IMR-90 (cell line): ENCODE measurements around the gene SLC4A7. TPM values are rescaled to one million over a fixed set of nuclear protein-coding genes. Genes with fewer than 3 reads are reported as not detected.

ENCODE experiments used
- ATAC-seq: fragments of 200-7000 bp; cut with Tn5 transposase; 2 replicates; pipeline ENCODE4 v1.9.1; 2020; ENCODE audit warnings: low read depth, mild to moderate bottlenecking, moderate library complexity
- BruUV-seq: library from RNA; stranded (reverse); fragments of 400-500 nt; replicated peaks from 2 replicates; lab custom pipeline; 2021; lab: Mats Ljungman, UMichigan
- CTCF ChIA-PET: fragments of 300-600 bp; formaldehyde crosslinking; extraction: SDS; loops from one replicate; lab custom pipeline; 2021; ENCODE audit warnings: antibody characterized with exemption; lab: Yijun Ruan, JAX
- POLR2A ChIA-PET: fragments of 300-600 bp; sonication (Branson Sonifier 250); formaldehyde crosslinking; loops from one replicate; lab custom pipeline; 2022; ENCODE audit warnings: antibody characterized with exemption; ENCODE audit not compliant: unreplicated experiment; lab: Charles Lee
- DNase-seq: peaks from one replicate; pipeline ENCODE4 v3.0.0; 2013
- H2AFZ ChIP-seq: replicated peaks from 2 replicates; pipeline ENCODE3; 2013; ENCODE audit warnings: low read length, mild to moderate bottlenecking; ENCODE audit not compliant: poor library complexity
- H2AK5ac ChIP-seq: 2 replicates; pipeline ENCODE4 v1.6.1; 2013; ENCODE audit warnings: low read depth, low read length, inconsistent platforms
- H2AK9ac ChIP-seq: replicated peaks from 2 replicates; pipeline ENCODE3; 2013; ENCODE audit warnings: mild to moderate bottlenecking, low read depth, low read length, moderate library complexity; ENCODE audit not compliant: poor library complexity
- H2BK120ac ChIP-seq: 2 replicates; pipeline ENCODE4 v1.6.1; 2013; ENCODE audit warnings: low read depth, low read length, inconsistent platforms
- H2BK15ac ChIP-seq: 3 replicates; pipeline ENCODE4 v1.6.1; 2013; ENCODE audit warnings: low read depth, low read length, inconsistent platforms
- H2BK20ac ChIP-seq: 2 replicates; pipeline ENCODE4 v1.6.1; 2013; ENCODE audit warnings: low read depth, mild to moderate bottlenecking, inconsistent platforms, low read length, moderate library complexity
- H2BK5ac ChIP-seq: 2 replicates; pipeline ENCODE4 v1.6.1; 2013; ENCODE audit warnings: mild to moderate bottlenecking, low read depth, low read length, inconsistent platforms; ENCODE audit not compliant: poor library complexity, severe bottlenecking
- H3K14ac ChIP-seq: replicated peaks from 2 replicates; pipeline ENCODE4 v1.6.1; 2013; ENCODE audit warnings: low read depth, low read length, inconsistent platforms
- H3K18ac ChIP-seq: 2 replicates; pipeline ENCODE4 v1.6.1; 2013; ENCODE audit warnings: low read depth, low read length, control low read depth
- H3K23ac ChIP-seq: 2 replicates; pipeline ENCODE4 v1.6.1; 2013; ENCODE audit warnings: low read depth, low read length, inconsistent platforms
- H3K27ac ChIP-seq: 2 replicates; pipeline ENCODE4 v1.5.1; 2013; ENCODE audit warnings: mild to moderate bottlenecking, control low read depth, low read length; ENCODE audit not compliant: insufficient read depth
- H3K27me3 ChIP-seq: 2 replicates; pipeline ENCODE4 v1.6.1; 2013; ENCODE audit warnings: low read length; ENCODE audit not compliant: control insufficient read depth, insufficient read depth
- H3K36me3 ChIP-seq: 2 replicates; pipeline ENCODE4 v1.6.1; 2013; ENCODE audit warnings: low read length, mixed read lengths; ENCODE audit not compliant: control insufficient read depth, insufficient read depth
- H3K4ac ChIP-seq: 2 replicates; pipeline ENCODE4 v1.6.1; 2013; ENCODE audit warnings: low read depth, low read length, inconsistent platforms
- H3K4me1 ChIP-seq: 2 replicates; pipeline ENCODE4 v1.6.1; 2013; ENCODE audit warnings: low read length, mixed read lengths; ENCODE audit not compliant: control insufficient read depth, insufficient read depth
- H3K4me2 ChIP-seq: 2 replicates; pipeline ENCODE4 v1.6.1; 2013; ENCODE audit warnings: low read depth, mild to moderate bottlenecking, control low read depth, low read length, moderate library complexity
- H3K4me3 ChIP-seq: 2 replicates; pipeline ENCODE4 v1.5.1; 2013; ENCODE audit warnings: low read depth, mild to moderate bottlenecking, control low read depth, low read length, moderate library complexity; ENCODE audit not compliant: insufficient read depth
- H3K56ac ChIP-seq: 2 replicates; pipeline ENCODE4 v1.6.1; 2013; ENCODE audit warnings: low read length, inconsistent platforms; ENCODE audit not compliant: insufficient read depth; ENCODE audit errors: extremely low read depth
- H3K79me1 ChIP-seq, 2 experiments: 2 replicates each; pipeline ENCODE4 v1.6.1; 2013; ENCODE audit warnings: low read length in 2 of 2, inconsistent platforms in 1 of 2, low read depth in 1 of 2
- H3K9ac ChIP-seq: 2 replicates; pipeline ENCODE4 v1.6.1; 2013; ENCODE audit warnings: low read depth, low read length, control low read depth
- H3K9me1 ChIP-seq: 2 replicates; pipeline ENCODE4 v1.6.1; 2013; ENCODE audit warnings: low read length, inconsistent platforms; ENCODE audit not compliant: insufficient read depth
- H3K9me3 ChIP-seq: 2 replicates; pipeline ENCODE4 v1.6.1; 2013; ENCODE audit warnings: low read length; ENCODE audit not compliant: control insufficient read depth, insufficient read depth
- H4K20me1 ChIP-seq: 2 replicates; pipeline ENCODE4 v1.6.1; 2013; ENCODE audit warnings: low read length, inconsistent platforms; ENCODE audit not compliant: insufficient read depth
- H4K5ac ChIP-seq: 2 replicates; pipeline ENCODE4 v1.6.1; 2013; ENCODE audit warnings: mild to moderate bottlenecking, low read depth, low read length, control low read depth
- H4K8ac ChIP-seq, 2 experiments: 2 replicates each; pipeline ENCODE4 v1.6.1; 2013; ENCODE audit warnings: low read depth in 2 of 2, low read length in 2 of 2, control low read depth in 1 of 2, inconsistent platforms in 1 of 2
- H4K91ac ChIP-seq: 2 replicates; pipeline ENCODE4 v1.6.1; 2013; ENCODE audit warnings: low read depth, low read length, inconsistent platforms; ENCODE audit not compliant: insufficient read depth
- BHLHE40 ChIP-seq: fragments of 150-350 bp; IDR thresholded peaks from 2 replicates; pipeline ENCODE4 v1.6.1; 2016; ENCODE audit warnings: mild to moderate bottlenecking, low read depth, low read length
- CEBPB ChIP-seq: IDR thresholded peaks from 2 replicates; pipeline ENCODE4 v1.6.1; 2012; ENCODE audit warnings: low read depth, low read length, improper control_type of control experiment
- CHD1 ChIP-seq: IDR thresholded peaks from 2 replicates; pipeline ENCODE4 v1.6.1; 2012; ENCODE audit warnings: low read depth, low read length, improper control_type of control experiment
- CTCF ChIP-seq: conservative IDR thresholded peaks from 2 replicates; pipeline ENCODE4 v1.5.1; 2012; ENCODE audit warnings: mild to moderate bottlenecking, low read depth, low read length, improper control_type of control experiment
- ELK1 ChIP-seq: fragments of 150-350 bp; IDR thresholded peaks from 2 replicates; pipeline ENCODE4 v1.6.1; 2016; ENCODE audit warnings: low read depth, mild to moderate bottlenecking, low read length, moderate library complexity, borderline replicate concordance
- FOS ChIP-seq: fragments of 150-350 bp; IDR thresholded peaks from 2 replicates; pipeline ENCODE4 v1.6.1; 2016; ENCODE audit warnings: low read depth, low read length
- MAFK ChIP-seq: IDR thresholded peaks from 2 replicates; pipeline ENCODE4 v1.6.1; 2012; ENCODE audit warnings: low read depth, low read length, improper control_type of control experiment
- MAZ ChIP-seq: IDR thresholded peaks from 2 replicates; pipeline ENCODE4 v1.6.1; 2012; ENCODE audit warnings: low read depth, mild to moderate bottlenecking, low read length, improper control_type of control experiment, moderate library complexity, borderline replicate concordance
- POLR2A ChIP-seq: IDR thresholded peaks from 2 replicates; pipeline ENCODE4 v1.6.1; 2012; ENCODE audit warnings: mild to moderate bottlenecking, low read depth, low read length
- RAD21 ChIP-seq: IDR thresholded peaks from 2 replicates; pipeline ENCODE4 v1.6.1; 2012; ENCODE audit warnings: low read length, improper control_type of control experiment
- RCOR1 ChIP-seq: IDR thresholded peaks from 2 replicates; pipeline ENCODE4 v1.6.1; 2012; ENCODE audit warnings: mild to moderate bottlenecking, low read length, improper control_type of control experiment; ENCODE audit not compliant: insufficient replicate concordance
- RFX5 ChIP-seq: IDR thresholded peaks from 2 replicates; pipeline ENCODE4 v1.8.0; 2012; ENCODE audit warnings: low read depth, mild to moderate bottlenecking, low read length, moderate library complexity
- USF2 ChIP-seq: fragments of 150-350 bp; IDR thresholded peaks from 2 replicates; pipeline ENCODE4 v1.6.1; 2017; ENCODE audit warnings: mild to moderate bottlenecking, antibody characterized with exemption, low read length, low read depth
- WGBS, 2 experiments: methylation state at CpG; one replicate each; pipeline versions ENCODE4 v1.1.5 to v1.1.7; 2013; ENCODE audit warnings: missing lambda C conversion rate in 2 of 2; ENCODE audit not compliant: insufficient read length in 1 of 2; ENCODE audit errors: extremely low coverage in 2 of 2; 5-methylcytosine and 5-hydroxymethylcytosine counted together
- dilution Hi-C: fragments of 300-500 bp; cut with HindIII; formaldehyde crosslinking; loops from one replicate; pipeline ENCODE4 v1.14.3; 2018; ENCODE audit warnings: low sequenced_read_pairs; ENCODE audit not compliant: unreplicated experiment
- in situ Hi-C: fragments of 300-500 bp; cut with MboI; formaldehyde crosslinking; loops from 3 replicates; pipeline ENCODE4 v1.14.3; 2019; ENCODE audit warnings: low sequenced_read_pairs, inconsistent platforms, mixed read lengths
- intact Hi-C: fragments of 100-400 bp; cut with micrococcal nuclease; formaldehyde crosslinking; loops from 2 replicates; pipeline ENCODE4 v1.10.0; 2022
- polyA plus RNA-seq, 3 experiments: library from polyadenylated mRNA; depleted of rRNA; stranded (reverse); fragments of >200 nt; gene quantifications; 2 replicates each; pipeline ENCODE4 v1.2.3, GENCODE V29; 2012; ENCODE audit warnings: low replicate concordance in 1 of 3
- total RNA-seq: library from RNA; depleted of rRNA; stranded (reverse); fragments of >200 nt; gene quantifications from 2 replicates; pipeline ENCODE4 v1.2.3, GENCODE V29; 2012

SLC4A7 gene
- total and polyA plus RNA-seq, 2 of the 4 experiments (the other 2 are of a cell fraction) = 17.7 to 50.4 TPM

DNA sequence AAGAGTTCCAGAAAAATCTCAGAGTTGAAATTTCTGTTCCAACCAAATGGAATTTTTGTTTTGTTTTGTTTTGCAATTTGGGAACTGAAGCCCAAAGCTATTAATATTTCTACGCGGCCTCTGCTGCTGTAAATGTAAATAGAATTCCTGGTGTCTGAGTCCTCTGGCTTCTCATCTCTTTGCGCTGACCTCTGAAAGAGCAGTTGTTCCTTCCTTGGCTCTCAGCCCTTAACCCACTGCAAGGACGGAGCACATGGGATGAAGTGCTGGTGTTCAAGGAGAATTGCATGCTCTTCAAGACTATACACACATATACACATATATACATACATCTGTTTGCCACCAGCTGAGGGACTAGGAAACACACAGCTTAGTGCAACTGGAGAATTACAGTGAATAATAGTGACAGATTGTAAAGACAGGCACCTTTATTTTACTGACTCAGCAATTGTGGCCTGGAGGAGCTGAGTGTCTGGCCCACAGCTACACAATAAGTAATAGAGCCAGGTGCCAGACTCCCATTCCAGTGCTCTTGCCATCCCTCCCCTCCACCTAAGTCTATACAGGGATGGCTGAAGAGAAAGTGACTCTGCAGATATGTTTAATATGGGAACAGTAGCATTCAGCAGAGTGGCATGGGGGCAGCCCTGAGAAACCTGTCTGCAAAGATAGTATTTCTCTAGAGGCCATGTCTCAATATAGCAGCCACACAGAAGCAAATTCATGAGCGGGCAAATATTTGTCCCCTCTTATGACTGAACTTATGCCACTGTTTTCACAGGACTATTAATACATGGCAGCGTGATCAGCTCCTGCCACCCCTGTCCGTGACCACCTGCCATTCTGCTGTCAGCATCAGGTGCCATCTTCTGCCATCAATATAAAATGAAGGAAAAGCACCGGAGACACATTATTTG lies 157.3 kb downstream of the SLC4A7 start:
- no peak overlapping the region for H3K23ac ChIP-seq
- peak overlapping the region; percentile 53 for H3K14ac ChIP-seq
- H4K8ac ChIP-seq = peak overlapping the region; percentile 9 to 44; a peak in 2 of 4 replicates
- dilution Hi-C loops (no loop called here), intact Hi-C loops (loop anchor here (1.0 kb wide), 2 partner anchors 15 to 42 kb away; partner anchors contain the start of gene NEK10), in situ Hi-C loops (no loop called here)
- H4K5ac ChIP-seq = peak overlapping the region; percentile 71
- CTCF ChIA-PET = interaction anchor here (0.6 to 1.6 kb wide), 3 partner anchors 9 to 211 kb away, joined by 3 to 4 read pairs (median 3); no protein-coding TSS in a partner anchor
- H3K27ac ChIP-seq = peak overlapping the region; percentile 68; the same call in 1 of the 2 replicates
- H2BK20ac ChIP-seq = peak overlapping the region; percentile 54
- peaks cover 23% of the 10 kb centered on the region for H3K9me1 ChIP-seq
- peak overlapping the region; percentile 34 for H2AFZ ChIP-seq
- POLR2A ChIA-PET = no interaction called here
- no TSS peak for BruUV-seq
- peak overlapping the region; percentile 78; the same call in 1 of the 2 replicates for H2AK5ac ChIP-seq
- peak overlapping the region; percentile 38 for H3K4me2 ChIP-seq
- H2BK15ac ChIP-seq = peak overlapping the region; percentile 52; the same call in 2 of the 3 replicates
- no peaks in the 10 kb centered on the region for H3K27me3 ChIP-seq
- H3K4me1 ChIP-seq = peaks cover 22% of the 10 kb centered on the region
- H3K79me1 ChIP-seq = peaks cover 0 to 11% of the 10 kb centered on the region in 2 experiments; a peak in 3 of 4 replicates
- peak overlapping the region; percentile 34 for H2AK9ac ChIP-seq
- no peaks in the 10 kb centered on the region for H3K9me3 ChIP-seq
- H4K20me1 ChIP-seq = no peaks in the 10 kb centered on the region
- peak overlapping the region; percentile 73 for H2BK120ac ChIP-seq
- H3K36me3 ChIP-seq = no peaks in the 10 kb centered on the region; the same call in 1 of the 2 replicates
- peak overlapping the region; percentile 65 for H3K18ac ChIP-seq
- DNase-seq = peak; percentile 98
- peak overlapping the region; percentile 78 for H3K4ac ChIP-seq
- ATAC-seq = peak; percentile 95
- H2BK5ac ChIP-seq = peak overlapping the region; percentile 76
- peak overlapping the region; percentile 79 for H4K91ac ChIP-seq
- H3K4me3 ChIP-seq = no peak overlapping the region
- H3K56ac ChIP-seq = no peak overlapping the region
- no peak overlapping the region for H3K9ac ChIP-seq
- 100% methylated on average over 1 of the region's 8 CpGs; no CpG with 5 or more reads in 1 of the 2 experiments for WGBS, 2 experiments
- TF ChIP-seq USF2 (no peak), RAD21 (no peak), CEBPB (peak; percentile 64; the same call in 1 of the 2 replicates), CHD1 (no peak), ELK1 (no peak), MAZ (no peak), POLR2A (no peak), BHLHE40 (no peak), FOS (peak; percentile 65; the same call in 1 of the 2 replicates), RFX5 (no peak), RCOR1 (no peak), MAFK (peak; percentile 99), CTCF (no peak)
